ENCODE results near the gene LCN2.
A peak's percentile ranks its signal among the peaks of the same experiment; 100 is the strongest.

The LCN2 gene

GRCh38 chr9:128115187-128116103 lies 33.8 kb upstream of the LCN2 start:
- H3K4me3 ChIP-seq (ENCODE audit: low read depth, low read length): no peak overlapping the region
- no peak for TF ChIP-seq CTCF (IDR thresholded peaks at IDR 0.05; ENCODE audit: borderline replicate concordance, insufficient read depth, low read depth, low read length)

- no peak overlapping the region for H3K4me3 ChIP-seq (ENCODE audit: low read depth, low read length)
- no peak for TF ChIP-seq CTCF (IDR thresholded peaks at IDR 0.05; ENCODE audit: borderline replicate concordance, insufficient read depth, low read depth, low read length)
Observed at GRCh38 chr9:128116104-128117083, 32.9 kb upstream of the LCN2 start.

- peak; percentile 100 for TF ChIP-seq CTCF (IDR thresholded peaks at IDR 0.05; ENCODE audit: borderline replicate concordance, insufficient read depth, low read depth, low read length)
- no peak overlapping the region for H3K4me3 ChIP-seq (ENCODE audit: low read depth, low read length)
Observed at GRCh38 chr9:128117613-128118471, 31.4 kb upstream of the LCN2 start.

GRCh38 chr9:128118472-128118857 lies 30.8 kb upstream of the LCN2 start:
- H3K4me3 ChIP-seq (ENCODE audit: low read depth, low read length): no peak overlapping the region
- no peak for TF ChIP-seq CTCF (IDR thresholded peaks at IDR 0.05; ENCODE audit: borderline replicate concordance, insufficient read depth, low read depth, low read length)

GRCh38 chr9:128118971-128119665 lies 30.1 kb upstream of the LCN2 start:
- H3K4me3 ChIP-seq (ENCODE audit: low read depth, low read length): no peak overlapping the region
- no peak for TF ChIP-seq CTCF (IDR thresholded peaks at IDR 0.05; ENCODE audit: borderline replicate concordance, insufficient read depth, low read depth, low read length)
